22Rv1 (cell line): ENCODE results near the gene DPH2.

Experiments
- CTCF ChIP-seq: fragments of 450-650 bp; IDR thresholded peaks from 2 replicates; pipeline ENCODE4 v1.5.1; 2017; ENCODE audit warnings: mild to moderate bottlenecking
- ZFX ChIP-seq: fragments of 450-650 bp; IDR thresholded peaks from 2 replicates; pipeline ENCODE4 v1.6.1; 2017; ENCODE audit warnings: antibody characterized with exemption, borderline replicate concordance

- no peak for TF ChIP-seq CTCF
- no peak for TF ChIP-seq ZFX
Measured at GRCh38 chr1:43935711-43936427, 33.9 kb upstream of the DPH2 start.
